ENCODE measurements around the gene RBP3.
"Not testable (repeated sequence)": the region's sequence is repeated elsewhere in the genome, so short reads cannot be mapped to it uniquely, and the experiment has no call there.

The RBP3 gene

DNA sequence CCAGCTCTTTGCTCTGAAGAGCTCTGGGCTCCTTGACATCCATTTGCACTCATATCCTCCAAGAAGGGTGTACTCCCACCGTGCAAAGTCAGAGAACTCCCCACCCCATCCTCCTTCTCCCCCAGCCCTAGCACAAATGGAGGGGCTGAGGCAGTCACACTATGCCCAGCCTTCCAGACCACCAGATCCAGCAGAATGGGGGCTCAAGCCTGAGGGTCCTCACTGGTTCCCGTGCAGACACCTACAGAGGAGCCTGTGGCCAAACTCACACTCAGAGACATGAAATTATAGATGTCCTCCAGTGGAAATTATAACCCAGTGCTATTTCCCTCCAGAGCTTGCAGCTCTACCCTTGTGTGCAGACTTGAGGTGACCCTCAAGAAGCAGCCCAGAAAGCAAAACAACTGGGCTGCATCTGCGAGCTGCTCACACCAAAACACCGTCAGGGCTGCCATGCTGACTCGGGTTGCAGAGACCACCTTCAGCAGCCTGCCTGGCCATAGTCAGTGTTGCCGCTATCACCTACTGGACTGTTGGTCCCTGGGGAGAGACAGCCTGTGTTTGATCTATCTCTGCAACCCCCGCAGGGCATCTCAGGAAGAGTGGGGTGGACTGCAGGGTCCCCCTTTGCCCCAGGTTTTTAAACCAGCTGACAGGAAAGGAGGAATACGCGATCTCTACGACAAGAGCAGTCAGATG lies 28.5 kb downstream of the RBP3 start:
- no peak for DNase-seq

DNA sequence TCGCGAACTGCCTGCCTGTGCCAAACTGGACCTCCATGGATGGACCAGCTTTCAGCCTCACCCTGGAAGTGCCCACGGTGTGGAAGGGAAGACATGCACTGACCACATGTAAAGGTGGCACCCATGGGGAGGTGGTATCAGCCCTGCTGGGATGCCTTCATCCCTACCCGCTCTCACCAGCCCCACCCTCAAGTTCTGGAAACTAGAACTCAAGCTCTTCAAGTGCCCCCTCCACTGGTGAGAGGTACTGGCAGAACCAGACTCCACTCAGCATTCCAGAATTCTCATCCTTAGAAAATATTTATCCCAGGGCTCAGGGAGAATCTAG lies 30.0 kb downstream of the RBP3 start:
- DNase-seq = no peak

DNA sequence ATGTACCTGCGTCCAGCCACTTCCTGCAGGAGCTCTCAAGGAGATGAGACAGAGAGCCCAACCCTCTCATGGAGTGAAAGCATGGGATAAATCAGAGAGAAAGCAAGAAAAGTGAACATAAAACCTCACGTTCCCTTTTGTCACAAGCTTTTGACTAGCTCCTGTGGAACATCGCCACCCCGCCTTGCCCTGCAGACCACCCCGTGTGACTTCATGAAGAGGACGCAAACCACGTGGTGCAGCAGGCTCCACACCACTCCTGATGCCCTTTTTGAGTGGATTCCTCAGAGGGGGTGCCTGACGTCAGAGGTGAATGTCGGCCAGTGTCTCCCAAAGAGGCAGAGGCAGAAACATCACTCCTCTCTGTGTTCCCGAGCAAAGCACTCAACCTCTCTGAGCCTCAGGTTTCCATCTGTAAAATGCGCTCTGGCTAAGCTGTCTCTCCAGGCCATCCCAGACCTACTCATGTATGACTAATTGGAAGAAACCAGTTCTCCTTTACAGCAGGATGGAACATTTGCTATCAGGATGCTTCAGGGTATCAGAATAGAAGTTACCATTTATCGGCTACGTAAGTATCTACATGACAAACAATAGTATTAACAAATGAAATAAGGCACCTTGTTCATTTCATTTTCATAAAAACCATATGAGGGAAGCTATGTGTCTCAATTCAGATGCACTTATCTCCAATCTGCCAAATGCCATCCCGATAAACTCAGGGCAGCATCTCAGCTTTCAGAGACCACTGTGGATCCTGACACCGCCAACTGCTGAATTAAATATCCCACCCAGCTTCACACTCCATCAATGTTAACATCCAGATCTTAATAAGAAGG lies 30.7 kb downstream of the RBP3 start:
- no peak for DNase-seq

GRCh38 chr10:47379445-47379785 lies 31.3 kb downstream of the RBP3 start:
- no peak for DNase-seq

GRCh38 chr10:47379901-47380300 lies 31.7 kb downstream of the RBP3 start:
- no peak for DNase-seq

DNA sequence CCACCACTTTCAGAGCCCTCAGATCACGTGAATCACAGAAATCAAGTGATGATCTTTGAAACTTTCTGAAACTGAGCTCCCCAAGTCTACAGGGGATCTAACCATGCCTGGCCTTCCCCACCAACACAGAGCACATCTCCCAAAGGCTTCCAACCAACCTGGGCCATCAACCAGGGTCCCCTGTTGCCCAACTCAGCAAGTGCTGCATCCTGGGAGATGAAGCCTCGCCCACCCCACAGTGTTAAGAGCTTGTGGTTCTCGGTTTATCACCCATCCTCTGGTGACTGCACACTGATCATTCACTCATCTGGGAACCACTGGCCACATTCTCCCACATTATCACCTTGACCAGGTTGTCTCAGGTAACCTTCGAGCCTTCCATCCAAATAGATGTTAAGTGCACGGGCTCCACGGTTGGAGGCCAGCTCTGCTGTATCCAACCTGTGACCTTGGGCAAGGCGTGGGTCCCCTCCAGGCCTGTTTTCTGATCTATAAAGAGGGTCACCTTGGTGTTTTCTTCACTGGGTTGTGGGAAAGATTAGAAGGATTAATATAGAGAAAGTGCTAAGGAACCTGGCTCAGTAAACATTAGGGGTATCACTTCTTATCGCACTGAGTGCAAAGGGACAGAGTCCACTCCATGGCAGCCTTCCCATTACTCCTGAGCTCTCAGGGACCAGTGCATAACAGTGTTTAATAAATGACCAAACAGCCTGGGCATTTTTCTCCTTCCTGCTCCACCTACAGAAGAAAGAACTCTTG lies 32.4 kb downstream of the RBP3 start:
- no peak for DNase-seq

GRCh38 chr10:47381103-47381395 lies 32.9 kb downstream of the RBP3 start:
- no peak for DNase-seq

DNA sequence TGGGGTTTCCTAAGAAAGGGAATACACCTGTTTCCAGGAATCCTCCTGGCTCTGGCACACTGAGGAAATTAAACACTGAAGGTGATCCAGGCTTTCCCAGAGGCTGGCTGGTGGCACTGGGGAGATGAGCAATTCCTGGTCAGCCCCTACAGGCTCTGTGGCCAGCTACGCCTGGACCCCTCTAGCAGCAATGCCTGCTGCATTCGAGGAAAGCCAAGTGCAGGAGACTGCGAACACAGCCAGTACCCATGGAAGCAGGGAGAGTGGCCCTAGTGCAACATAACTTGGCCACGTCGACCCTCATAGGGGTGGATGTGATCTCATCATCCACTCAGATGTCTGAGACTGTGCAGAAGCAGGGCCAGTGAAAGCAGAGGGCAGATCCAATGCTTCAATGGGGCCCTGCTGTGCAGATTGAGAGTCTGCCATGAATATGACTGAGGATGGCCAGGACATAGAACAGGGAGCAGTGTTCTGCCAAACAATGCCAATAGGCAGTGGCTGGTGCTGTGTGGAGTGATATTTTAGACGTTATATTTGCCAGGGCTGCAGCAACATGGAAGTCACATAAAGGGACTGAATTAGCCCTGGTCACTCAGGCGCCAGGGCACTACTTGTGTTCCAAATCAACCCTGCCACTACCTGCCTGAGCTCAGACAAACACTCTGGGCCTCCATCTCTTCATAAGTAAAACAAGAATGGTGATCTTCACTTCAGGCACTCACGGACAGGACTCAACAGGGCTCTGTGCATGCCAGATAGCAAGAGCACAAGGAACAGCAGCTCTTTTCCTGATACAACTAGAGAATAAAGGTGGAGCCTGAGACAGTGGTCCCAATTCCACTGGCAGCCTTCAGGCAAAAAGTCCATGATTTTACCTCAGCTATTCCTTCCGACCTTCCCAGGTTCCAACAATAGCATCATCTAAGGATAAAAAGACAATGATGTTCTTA lies 33.5 kb downstream of the RBP3 start:
- no peak for DNase-seq

DNA sequence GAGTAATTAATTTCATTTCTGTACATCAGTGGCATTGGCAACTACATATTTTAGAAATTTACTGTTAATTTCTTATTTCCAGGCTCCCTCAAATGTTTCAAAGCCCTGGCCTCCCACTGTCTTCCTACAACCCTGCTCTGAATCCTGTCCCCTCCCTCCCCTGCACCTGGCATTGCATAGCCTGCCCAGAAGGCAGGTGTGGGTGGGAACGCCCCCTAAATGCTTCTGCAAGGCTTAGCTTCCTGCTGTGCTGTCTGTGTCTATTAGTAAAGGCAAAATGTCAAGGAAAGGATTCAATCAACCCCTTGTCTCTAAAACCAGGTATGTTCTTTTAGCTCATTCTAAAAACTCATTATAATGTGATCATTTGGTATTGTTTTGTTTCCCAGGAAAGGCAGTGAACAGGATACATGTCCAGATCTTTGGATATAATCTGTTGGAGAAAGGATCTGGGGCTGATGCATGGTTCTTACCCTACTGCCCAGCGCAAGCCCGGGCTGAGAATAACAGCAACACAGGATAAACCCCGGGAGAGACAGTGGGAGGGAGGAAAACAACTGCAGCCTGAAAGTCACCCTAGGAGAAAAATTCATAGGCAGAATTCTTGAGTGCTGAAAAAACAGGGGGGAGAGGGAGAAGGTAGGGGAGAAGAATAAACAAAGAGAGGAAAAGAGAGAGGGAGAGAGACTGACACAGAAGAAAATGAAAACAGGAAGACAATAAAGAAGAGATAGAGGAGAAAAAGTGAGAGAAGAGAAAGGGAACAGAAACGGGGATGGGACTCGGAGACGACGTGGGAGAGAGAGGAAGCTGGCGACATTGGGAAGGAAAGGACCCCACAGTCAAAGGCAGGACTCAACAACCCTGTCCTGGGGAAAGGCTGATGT lies 35.3 kb downstream of the RBP3 start:
- DNase-seq = peak; percentile 29 to 40

GRCh38 chr10:47384148-47384921 lies 36.2 kb downstream of the RBP3 start, which contains the start of gene ZNF488:
Gene ZNF488, minus strand, starts transcription at chr10:47384293. Its CDS starts 15,464 bp downstream, at chr10:47368829.
- peak; percentile 47 to 73 for DNase-seq

DNA sequence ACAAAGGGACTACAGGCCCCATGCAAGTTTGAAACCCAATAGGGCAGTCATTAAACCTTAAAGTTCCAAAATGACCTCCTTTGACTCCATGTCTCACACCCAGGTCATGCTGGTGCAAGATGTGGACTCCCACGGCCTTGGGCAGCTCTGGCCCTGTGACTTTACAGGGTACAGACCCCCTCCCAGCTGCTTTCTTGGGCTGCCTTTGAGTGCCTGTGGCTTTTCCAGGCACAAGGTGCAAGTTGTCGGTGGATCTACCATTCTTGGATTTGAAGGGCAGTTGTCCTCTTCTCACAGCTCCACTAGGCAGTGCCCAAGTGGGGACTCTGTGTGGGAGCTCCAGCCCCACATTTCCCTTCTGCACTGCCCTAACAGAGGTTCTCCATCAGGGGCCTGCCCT lies 37.9 kb downstream of the RBP3 start:
- DNase-seq = not testable (repeated sequence)

DNA sequence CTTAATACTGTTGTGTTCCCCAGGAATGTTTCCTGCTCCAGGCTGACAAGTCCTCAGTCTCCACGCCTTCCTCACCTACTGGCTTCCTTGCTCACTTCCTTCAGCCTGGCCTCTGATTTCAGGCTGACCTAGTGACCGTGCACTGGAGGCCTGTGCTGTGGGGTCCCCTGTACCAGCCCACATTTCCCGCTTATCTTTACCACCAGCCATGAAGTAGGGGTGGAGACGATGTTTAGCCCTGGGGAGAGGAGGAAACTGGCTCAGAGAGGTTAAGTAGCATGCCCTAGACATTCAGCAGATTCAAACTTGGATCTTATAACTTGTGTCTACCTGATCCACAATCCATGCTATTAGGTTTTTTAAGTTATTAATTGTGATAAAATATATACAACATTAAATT lies 40.7 kb downstream of the RBP3 start:
- DNase-seq = no peak

GRCh38 chr10:47389619-47390018 lies 41.5 kb downstream of the RBP3 start:
- DNase-seq = no peak

DNA sequence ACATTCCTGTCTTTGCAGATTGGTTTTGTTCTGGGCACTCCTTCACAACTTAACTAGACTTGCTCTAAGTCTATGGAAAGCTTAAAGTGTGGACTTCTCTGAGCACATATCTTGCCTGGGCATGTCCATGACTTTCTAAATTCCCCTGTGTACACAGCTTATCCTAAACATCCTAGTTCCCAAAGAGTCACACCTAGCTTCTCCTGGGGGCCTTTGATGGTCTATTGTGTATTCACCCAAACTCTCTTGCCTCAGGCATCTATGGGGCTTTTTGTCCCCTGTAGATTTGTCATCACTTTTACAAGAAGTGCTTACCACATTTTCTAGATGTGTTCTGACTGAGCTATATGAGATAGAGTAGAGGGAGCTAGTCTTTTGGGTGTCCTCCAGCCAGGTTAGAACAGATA lies 48.2 kb downstream of the RBP3 start:
- DNase-seq = no peak

DNA sequence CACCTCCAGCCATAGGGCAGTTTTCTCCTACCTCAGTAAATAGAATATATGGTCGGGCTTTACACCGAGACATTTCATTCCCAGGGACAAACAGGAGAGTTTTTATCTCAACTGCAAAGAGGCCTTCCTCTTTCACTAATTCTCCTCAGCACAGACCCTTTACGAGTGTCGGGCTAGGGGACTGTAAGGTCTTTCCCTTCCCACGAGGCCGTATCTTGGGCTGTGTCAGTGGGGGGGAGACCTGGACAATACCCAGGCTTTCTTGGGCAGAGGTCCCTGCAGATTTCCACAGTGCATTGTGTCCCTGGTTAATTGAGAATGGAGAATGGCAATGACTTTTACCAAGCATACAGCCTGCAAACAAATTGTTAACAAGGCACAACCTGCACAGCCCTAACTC lies 49.1 kb downstream of the RBP3 start:
- no peak for DNase-seq

- DNase-seq = no peak
These were observed 52.1 kb downstream of the RBP3 start for GRCh38 chr10:47400251-47400650.

GRCh38 chr10:47400786-47401185 lies 52.6 kb downstream of the RBP3 start:
- no peak for DNase-seq

- no peak for DNase-seq
These were observed 53.0 kb downstream of the RBP3 start for GRCh38 chr10:47401210-47401609.

DNA sequence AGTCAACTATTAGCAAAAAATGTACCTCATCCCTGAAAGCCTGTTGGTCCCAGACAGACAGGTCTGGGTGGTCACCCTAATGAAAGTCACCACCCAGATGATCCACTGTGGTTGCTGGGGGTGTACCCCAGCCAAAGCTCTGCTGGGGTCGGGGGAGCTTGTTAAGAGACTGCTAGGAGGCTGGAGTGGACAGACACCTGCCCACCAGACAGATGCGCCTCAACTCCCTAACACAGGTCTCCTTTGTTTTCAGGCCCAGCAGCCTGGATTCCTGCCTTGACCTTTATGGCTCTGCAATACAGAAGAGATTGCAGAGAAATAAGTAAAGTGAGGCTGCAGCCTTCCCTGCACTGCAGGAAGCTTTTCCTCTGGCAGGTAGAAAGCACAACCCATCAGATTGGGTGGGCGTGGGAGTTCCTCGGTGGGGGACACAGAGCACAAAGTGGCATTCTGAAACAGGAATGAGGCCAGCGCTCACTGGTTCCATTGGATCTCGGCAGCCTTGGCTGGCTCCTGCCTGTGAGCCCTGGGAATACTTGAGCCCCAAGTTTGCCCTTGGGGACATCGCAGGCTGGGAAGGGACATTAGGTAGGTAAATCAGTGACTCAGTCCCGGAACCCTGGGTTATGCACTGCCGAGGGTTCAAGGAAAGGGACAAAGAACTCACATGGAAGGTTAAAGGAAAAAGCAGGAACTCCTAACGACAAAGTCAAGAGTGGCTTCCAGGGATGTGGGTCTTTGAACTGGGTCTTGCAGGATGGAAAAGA lies 53.9 kb downstream of the RBP3 start:
- DNase-seq = no peak

DNA sequence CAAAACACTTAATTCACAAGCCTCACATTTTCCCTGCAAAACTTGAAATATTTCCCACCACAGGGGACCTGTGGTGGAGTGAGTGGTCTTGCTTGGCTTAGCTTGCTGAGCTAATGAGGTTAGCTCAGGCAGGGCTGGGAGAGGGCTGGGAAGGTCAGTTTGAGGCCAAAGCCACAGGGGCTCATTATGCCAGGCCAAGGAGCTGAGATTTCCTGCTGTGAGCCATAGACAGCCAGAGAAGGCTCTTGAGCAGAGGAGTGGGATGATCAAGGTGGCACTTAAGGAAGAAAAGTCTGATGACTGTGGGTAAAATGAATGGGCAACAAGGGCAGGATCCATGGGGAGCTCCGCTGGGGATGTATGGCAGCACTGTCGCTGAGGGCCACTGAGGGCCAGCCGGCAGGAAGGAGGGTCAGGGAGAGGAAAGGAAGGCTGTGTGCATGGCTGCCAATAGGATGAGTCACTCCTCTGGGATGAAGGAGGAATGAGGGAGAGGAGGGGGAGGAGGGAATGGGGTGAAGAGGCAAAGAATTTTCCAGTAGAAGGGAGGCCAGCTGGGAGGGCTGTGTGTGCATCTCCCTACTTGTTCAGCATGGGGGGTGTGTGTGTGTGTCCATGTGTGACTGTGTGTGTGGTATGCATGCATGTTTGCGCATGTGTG lies 54.6 kb downstream of the RBP3 start:
- DNase-seq = no peak

Data from SHP77 (cell line).